Stimulated activated CD4-positive, alpha-beta T cell treated with anti-CD3 and anti-CD28 coated beads, Interleukin-15, amount 100 ng/mL, for 24 hours (primary cell): Measurements from ENCODE around the gene DMBT1.

Experiments used
- DNase-seq: peaks from one replicate; pipeline ENCODE4 v3.0.0-alpha.2; 2020

The DMBT1 gene

GRCh38 chr10:122678266-122678665 is 117.7 kb downstream of the DMBT1 start:
- no peak for DNase-seq

DNA sequence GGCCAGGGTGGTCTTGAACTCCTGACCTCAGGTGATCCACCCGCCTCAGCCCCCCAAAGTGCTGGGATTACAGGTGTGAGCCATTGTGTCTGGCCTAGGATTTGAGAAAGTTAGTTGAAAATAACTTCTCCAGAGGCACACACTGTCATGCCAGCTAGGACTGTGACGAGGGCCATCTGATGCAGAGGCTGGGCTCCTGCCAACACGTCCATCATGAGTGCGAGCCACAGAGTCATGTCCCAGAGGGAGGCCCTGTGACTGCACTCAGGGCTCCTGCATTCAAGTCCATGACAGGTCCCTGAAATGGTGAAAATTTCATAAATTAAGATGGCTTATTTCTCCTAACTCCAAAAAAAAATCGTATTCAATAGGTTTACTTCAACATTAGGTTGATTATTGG is 122.0 kb downstream of the DMBT1 start:
- DNase-seq: no peak

- DNase-seq: no peak
Measured at GRCh38 chr10:122688293-122688989, 127.9 kb downstream of the DMBT1 start.

DNA sequence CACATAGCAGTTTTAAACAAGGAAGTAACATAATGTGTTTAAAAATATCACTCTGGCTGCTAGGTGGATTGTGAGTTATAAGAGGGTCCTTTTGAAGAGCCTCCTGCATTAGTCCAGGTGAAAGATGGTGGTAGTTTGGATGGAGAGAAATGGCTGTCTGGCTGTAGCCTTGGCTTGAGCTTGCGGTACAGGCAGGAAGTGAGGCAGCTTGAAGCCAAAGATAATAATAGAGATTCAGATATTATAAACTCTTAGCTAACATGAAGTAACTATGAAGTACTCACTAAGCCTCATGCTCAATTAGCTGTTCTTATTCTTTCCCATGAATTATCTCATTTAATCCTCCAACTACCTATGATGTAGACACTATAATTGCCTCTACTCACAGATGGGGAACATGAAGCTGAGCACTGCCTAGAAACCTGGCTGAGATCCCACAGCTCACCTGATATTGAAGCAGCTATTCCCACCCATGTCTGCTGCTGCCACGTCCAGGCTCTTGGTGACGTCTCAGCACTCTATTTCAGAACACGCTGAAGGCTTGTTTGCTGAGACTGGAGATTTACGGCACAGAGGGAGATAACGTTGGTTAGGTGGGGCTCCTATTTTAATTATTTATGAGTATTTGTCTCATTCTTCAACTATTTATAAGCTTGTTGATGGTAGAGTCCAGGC is 128.7 kb downstream of the DMBT1 start:
- DNase-seq: no peak

- no peak for DNase-seq
Measured at GRCh38 chr10:122692744-122693143, 132.2 kb downstream of the DMBT1 start.
